AG04449 (cell line): ENCODE data around the gene CCDC107.

Experiments used
- CTCF ChIA-PET: fragments of 350-600 bp; formaldehyde crosslinking; extraction: SDS; loops from one replicate; lab custom pipeline; 2021; ENCODE audit warnings: antibody characterized with exemption; lab: Yijun Ruan, JAX
- POLR2A ChIA-PET: fragments of 400-600, 350-600 bp; formaldehyde crosslinking; extraction: SDS; loops from one replicate; lab custom pipeline; 2020; ENCODE audit warnings: antibody characterized with exemption, inconsistent platforms; lab: Yijun Ruan, JAX
- DNase-seq: peaks from one replicate; pipeline ENCODE4 v3.0.0-alpha.2; 2010; ENCODE audit warnings: low read depth, low spot score
- H3K4me3 ChIP-seq: 2 replicates; pipeline ENCODE4 v1.5.1; 2011; ENCODE audit warnings: low read depth, mild to moderate bottlenecking, control low read depth, low read length
- TF ChIP-seq, protein P1 (sequence below): IDR thresholded peaks from one replicate; pipeline ENCODE4 v1.5.1; 2011; ENCODE audit warnings: mild to moderate bottlenecking, moderate library complexity, low read length, control low read depth, inconsistent platforms; ENCODE audit not compliant: insufficient read depth; ENCODE audit errors: missing control alignments

The CCDC107 gene

DNA sequence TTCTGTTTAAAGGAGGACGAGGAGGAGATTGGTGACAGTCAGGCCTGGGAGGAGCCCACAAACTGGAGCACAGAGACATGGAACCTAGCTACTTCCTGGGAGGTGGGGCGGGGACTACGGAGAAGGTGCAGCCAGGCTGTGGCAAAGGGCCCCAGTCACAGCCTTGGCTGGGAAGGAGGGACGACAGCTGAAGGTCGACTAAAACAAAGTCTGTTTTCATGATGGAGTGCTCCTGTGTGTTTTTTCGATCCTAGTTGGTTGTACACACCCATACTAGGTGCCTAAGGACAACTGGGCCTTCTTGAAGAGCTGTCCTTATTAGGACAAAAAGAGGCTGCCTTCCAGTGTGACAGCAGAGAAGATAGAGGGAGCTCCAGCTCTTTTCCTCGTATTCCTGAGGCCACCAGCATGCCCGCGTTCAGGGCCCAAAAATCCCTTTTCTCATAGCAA, 2.9 kb downstream of the CCDC107 start:
- TF ChIP-seq, protein P1, sequence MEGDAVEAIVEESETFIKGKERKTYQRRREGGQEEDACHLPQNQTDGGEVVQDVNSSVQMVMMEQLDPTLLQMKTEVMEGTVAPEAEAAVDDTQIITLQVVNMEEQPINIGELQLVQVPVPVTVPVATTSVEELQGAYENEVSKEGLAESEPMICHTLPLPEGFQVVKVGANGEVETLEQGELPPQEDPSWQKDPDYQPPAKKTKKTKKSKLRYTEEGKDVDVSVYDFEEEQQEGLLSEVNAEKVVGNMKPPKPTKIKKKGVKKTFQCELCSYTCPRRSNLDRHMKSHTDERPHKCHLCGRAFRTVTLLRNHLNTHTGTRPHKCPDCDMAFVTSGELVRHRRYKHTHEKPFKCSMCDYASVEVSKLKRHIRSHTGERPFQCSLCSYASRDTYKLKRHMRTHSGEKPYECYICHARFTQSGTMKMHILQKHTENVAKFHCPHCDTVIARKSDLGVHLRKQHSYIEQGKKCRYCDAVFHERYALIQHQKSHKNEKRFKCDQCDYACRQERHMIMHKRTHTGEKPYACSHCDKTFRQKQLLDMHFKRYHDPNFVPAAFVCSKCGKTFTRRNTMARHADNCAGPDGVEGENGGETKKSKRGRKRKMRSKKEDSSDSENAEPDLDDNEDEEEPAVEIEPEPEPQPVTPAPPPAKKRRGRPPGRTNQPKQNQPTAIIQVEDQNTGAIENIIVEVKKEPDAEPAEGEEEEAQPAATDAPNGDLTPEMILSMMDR = peak; percentile 52
- DNase-seq = no peak
- ChIA-PET POLR2A (interaction anchor here (1.2 to 2.5 kb wide), 3 partner anchors 28 to 68 kb away, joined by 3 to 17 read pairs (median 9); partner anchors contain the start of gene TPM2), CTCF (interaction anchor here (0.7 to 11.9 kb wide), 30 partner anchors 9 to 221 kb away, joined by 3 to 148 read pairs (median 6); partner anchors contain the start of genes CA9, CREB3, GBA2 and HINT2)
- no peak overlapping the region for H3K4me3 ChIP-seq

DNA sequence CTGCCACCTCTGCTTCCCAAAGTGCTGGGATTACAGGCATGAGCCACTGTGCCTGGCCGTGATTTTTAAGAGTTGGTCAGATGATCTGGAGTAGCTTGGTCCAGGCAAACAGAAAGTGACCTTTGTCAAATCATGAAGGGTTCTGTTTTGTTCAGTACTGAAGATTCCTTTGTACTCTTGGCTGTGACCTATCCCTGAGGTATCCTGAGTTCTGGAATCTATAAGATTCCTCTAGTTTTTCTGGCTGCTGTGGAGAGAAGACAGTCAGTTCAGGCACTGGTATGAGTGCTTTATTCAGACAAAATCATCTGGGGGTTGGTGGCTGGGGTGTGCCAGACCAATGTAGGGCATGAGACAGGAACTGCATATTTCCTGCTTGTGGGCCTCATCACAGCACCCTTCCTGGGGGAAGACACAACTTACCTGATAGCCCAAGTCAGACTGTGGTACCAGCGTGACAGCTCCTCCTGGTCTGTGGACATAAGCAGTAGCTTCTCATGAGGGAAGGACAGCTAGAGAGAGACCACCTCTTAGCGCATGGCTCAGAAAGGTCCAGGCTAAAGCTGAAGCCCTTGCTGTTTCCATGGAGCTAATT, 3.8 kb downstream of the CCDC107 start:
- DNase-seq = no peak
- TF ChIP-seq, protein P1 = no peak
- H3K4me3 ChIP-seq = no peak overlapping the region
- POLR2A ChIA-PET = interaction anchor here (1.6 to 2.5 kb wide), 3 partner anchors 27 to 67 kb away, joined by 6 to 17 read pairs (median 9); partner anchors contain the start of gene TPM2
- CTCF ChIA-PET = interaction anchor here (0.7 to 11.9 kb wide), 26 partner anchors 9 to 220 kb away, joined by 3 to 148 read pairs (median 6); partner anchors contain the start of genes CA9, CREB3, GBA2 and HINT2

DNA sequence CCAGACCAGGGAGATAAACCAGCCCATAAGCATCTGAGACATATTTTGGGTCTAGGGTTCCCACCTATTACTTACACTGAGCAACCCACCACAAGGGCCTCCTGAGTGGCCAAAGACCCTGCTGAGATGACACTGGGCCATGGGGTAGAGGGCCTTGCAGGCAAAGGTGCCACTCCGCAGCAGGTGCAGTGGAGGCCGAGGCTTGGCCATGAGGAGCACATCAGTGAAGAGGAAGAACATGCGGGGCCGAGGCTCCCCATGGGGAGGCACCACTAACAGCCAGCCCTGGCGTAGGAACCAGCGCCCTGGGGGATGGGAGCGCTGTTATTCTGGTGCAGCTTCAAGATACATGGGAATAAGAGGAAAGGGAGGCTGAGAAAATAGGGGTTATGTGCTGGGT, 4.3 kb downstream of the CCDC107 start:
- no peak for DNase-seq
- H3K4me3 ChIP-seq = no peak overlapping the region
- CTCF ChIA-PET = interaction anchor here (1.5 to 11.9 kb wide), 12 partner anchors 9 to 150 kb away, joined by 4 to 148 read pairs (median 15); partner anchors contain the start of genes CA9, CREB3, SPAG8 and TLN1
- TF ChIP-seq, protein P1 = no peak
- POLR2A ChIA-PET = interaction anchor here (1.6 to 2.5 kb wide), 2 partner anchors 27 to 32 kb away, joined by 6 to 17 read pairs; partner anchors contain the start of gene TPM2

DNA sequence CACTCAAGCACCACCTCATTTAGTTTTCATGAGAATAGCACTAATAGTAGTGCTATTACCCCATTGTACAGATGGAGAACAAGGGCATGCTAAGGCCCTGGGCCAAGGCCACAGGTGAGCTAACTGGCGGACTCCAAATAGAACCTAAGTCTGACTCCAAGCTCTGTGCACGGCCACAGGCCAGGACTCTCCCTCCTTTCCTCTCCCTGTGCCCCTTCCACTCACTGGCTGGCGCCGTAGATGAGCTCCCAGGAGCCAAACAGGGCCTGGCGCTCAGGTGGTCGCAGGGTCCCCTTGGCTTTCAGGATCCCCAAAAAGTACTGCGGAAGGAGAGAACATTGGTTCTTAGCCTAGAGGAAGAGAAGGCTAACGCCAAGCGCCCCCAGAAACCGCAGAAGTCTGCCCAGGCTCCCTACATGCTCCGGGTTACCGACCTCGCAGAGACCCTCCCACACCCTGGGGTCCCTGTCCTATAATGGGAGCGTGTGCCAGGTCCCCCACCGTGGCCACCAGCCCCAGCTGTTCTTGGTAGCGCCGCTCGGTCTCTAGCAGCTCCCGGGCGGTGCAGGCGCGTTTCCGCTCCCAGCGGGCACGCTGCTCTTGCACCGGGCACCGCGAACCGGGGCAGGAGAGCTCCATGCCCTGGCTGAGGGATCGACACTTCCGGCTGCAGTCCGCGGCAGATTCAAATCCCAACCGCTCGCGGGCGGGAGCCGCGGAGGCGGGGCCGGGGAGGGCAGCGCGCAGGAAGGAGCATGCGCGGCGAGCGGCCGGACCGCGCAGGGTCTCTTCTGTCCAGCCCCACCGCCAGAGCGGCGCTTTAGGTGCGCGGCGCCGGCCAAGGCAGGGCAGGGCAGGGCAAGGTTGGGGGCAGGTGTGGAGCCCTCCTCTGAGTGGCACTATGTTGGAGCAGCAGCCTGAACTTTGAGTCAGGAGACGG, 6.7 kb downstream of the CCDC107 start, which contains the start of gene ARHGEF39:
Gene ARHGEF39 (minus strand): TSS at position 665 of the 940 bp plus-strand sequence. CDS start 26 bp downstream, at position 639.
- peak within 1 kb of the TSS; percentile 71 for H3K4me3 ChIP-seq
- no peak for DNase-seq
- TF ChIP-seq, protein P1 = peak; percentile 31
- ChIA-PET POLR2A (interaction anchor here (0.9 to 3.2 kb wide), 7 partner anchors 13 to 68 kb away, joined by 3 to 23 read pairs (median 6); partner anchors contain the start of genes CREB3, TLN1 and TPM2), CTCF (interaction anchor here (0.7 to 11.9 kb wide), 13 partner anchors 9 to 358 kb away, joined by 3 to 148 read pairs (median 5); partner anchors contain the start of genes CA9, CREB3 and TLN1)

DNA sequence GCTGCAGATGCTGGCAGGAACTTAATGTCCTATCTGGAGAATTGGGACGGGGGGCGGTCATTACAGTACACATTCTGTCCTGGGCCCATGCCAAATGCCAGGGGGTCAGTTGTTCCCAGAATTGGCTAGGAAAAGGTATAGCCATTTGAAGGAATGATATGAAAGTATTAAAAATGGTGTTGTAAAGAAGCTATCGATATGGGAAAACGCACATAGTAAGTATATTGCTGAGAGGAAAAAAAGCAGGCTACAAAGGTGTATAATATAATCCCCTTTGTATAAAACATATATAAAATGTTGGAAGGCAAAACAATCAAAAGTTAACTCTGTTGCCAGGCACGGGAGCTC, 7.4 kb downstream of the CCDC107 start:
- H3K4me3 ChIP-seq = peak overlapping the region; percentile 71
- CTCF ChIA-PET = interaction anchor here (0.7 to 11.9 kb wide), 10 partner anchors 7 to 69 kb away, joined by 3 to 148 read pairs (median 6); partner anchors contain the start of genes CA9, CCDC107, CREB3 and RMRP

More for the DNA sequence above, 7.4 kb downstream of the CCDC107 start:
- TF ChIP-seq, protein P1 = no peak
- no peak for DNase-seq
- POLR2A ChIA-PET = interaction anchor here (0.9 to 3.2 kb wide), 6 partner anchors 13 to 63 kb away, joined by 3 to 23 read pairs (median 8); partner anchors contain the start of gene TPM2
